HG03280 (cell line): ENCODE measurements around the gene DDX60.

Experiments used
- ATAC-seq: cut with Tn5 transposase; IDR thresholded peaks from one replicate; pipeline ENCODE4 v1.9.1; 2021; ENCODE audit warnings: mild to moderate bottlenecking, moderate library complexity; ENCODE audit not compliant: unreplicated experiment

Gene DDX60

GRCh38 chr4:168208957-168209614 lies 109.5 kb downstream of the DDX60 start:
- ATAC-seq = no peak

GRCh38 chr4:168203233-168203911 lies 115.2 kb downstream of the DDX60 start:
- ATAC-seq = no peak

DNA sequence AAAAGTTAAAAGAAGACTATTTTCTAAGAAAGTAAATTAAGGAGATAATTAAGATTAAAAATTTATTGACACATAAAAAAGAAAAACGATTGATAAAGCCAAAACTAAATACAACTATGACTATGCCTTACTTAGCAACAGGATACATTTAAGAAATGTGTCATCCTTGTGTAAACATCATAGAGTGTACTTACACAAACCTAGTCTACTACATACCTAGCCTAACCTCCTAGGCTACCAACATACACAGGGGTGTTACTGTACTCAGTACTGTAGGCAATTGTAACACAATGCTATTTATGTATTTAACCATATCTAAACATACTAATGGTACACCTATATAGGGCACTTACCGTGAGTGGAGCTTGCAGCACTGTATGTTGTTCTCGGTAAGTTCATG lies 117.9 kb downstream of the DDX60 start:
- ATAC-seq = no peak

GRCh38 chr4:168199260-168199957 lies 119.1 kb downstream of the DDX60 start:
- ATAC-seq = no peak

GRCh38 chr4:168197926-168198325 lies 120.6 kb downstream of the DDX60 start:
- no peak for ATAC-seq

- no peak for ATAC-seq
These were observed 129.8 kb downstream of the DDX60 start for GRCh38 chr4:168188754-168189153.

- no peak for ATAC-seq
These were observed 134.6 kb downstream of the DDX60 start for GRCh38 chr4:168183717-168184571.

- ATAC-seq = no peak
These were observed 140.9 kb downstream of the DDX60 start for GRCh38 chr4:168177546-168178149.

DNA sequence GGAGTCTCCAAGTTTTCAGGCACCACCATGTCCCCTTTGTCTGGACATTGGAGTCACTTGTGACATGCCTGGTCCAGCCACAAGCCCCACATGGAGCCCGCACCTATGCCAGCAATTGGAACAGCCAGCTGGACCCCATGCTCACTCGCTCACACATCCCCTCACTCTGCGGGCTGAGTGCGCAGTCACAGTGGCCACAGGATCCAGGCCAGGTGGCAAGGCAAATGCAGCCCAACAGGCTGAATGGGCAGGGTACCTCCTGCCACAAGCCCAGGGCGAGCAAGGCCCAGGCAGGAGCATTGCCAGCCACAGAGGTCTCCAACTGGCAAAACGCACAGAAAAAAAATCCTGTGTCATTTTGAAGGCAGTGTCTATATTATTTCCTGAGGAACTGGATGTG lies 144.2 kb downstream of the DDX60 start:
- ATAC-seq = no peak

DNA sequence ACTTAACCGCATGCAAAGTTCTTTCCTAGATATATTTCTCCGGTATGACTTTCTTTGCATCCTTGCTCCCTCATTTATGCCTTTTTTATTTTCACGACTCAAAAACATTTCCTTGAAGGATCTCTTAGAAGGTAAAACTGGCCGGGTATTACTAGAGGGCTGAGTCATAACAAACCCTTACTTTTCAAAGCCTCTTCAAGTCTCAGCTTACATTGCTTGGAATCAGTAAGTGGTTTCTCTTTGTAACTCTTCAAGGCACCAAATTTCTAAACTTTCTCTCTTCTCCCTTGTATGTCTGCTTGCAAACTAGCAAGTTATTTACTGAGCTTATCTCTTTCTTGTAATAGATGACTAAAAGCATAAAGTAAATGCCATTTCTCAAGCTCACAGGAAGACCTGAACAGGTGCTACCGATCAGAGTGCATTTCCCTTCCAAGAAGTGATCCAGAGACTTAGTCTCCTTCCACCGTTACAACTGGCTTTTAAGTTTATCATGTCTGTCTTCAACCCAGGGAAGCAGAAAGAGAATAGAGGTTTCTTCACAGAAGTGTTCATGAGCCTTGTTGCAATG lies 150.8 kb downstream of the DDX60 start:
- no peak for ATAC-seq
